Measurements from ENCODE around the gene HNRNPA2B1.

Gene HNRNPA2B1

DNA sequence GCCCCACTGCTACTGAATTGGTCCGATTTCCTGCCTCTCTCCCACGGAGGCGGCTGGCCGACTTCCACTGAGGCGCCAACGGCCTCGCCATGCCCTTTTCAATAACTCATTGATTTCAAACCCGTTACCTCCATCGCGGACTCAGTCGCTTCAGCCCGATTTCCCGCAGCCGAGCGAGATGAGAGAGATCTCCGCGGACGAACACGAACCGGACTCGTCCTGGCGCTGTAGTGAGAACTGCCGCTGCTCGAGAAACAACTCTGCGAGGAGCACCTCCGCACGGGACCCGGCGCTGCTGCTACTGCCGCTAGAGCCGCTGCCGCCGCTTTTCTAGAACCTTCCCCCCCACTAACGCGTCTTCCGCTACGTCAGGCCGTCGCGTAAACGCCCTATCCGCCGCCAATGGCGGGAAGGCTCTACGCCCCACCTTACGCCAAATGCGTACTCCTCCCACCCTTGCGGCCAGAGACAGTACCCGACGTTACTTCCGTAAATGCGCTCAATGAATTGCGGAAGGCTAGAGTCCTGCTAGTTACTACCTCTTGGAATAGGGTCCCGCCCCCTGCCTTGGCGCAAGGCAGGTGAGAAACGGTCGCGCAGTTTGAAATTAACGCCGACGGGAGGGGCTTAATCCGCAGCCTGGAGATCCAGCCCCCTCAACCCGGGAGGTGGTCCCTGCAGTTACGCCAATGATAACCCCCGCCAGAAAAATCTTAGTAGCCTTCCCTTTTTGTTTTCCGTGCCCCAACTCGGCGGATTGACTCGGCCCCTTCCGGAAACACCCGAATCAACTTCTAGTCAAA, at the start of gene HNRNPA2B1:
Gene HNRNPA2B1, minus strand, starts transcription at position 303 of the 803 bp plus-strand sequence. Its CDS starts 169 bp downstream, at position 134.
- in situ Hi-C loops (cut with MboI; ENCODE audit: low sequenced_read_pairs), result loop anchor here (25.0 kb wide), 1 partner anchor 137 kb away; no protein-coding TSS in a partner anchor

DNA sequence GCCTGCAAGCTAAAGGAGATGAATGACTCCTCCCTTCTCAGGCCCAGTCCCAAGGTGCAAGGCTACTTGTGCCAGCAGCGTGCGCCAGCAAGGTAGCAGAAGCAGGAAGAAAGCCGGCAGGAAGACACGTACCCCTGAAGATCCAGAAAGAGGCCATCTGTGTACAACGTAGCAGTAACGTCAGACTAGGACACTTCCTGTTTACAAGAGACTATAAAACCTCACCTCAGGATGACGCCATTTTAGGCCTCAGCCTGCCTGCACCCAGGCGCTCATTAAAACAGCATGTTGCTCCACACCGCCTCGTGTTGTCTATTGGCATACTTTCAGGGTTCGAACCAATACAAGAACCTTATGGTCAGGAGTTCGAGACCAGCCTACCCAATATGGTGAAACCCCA, 49.7 kb upstream of the HNRNPA2B1 start:
- in situ Hi-C loops (cut with MboI; ENCODE audit: low sequenced_read_pairs), result no loop called here

DNA sequence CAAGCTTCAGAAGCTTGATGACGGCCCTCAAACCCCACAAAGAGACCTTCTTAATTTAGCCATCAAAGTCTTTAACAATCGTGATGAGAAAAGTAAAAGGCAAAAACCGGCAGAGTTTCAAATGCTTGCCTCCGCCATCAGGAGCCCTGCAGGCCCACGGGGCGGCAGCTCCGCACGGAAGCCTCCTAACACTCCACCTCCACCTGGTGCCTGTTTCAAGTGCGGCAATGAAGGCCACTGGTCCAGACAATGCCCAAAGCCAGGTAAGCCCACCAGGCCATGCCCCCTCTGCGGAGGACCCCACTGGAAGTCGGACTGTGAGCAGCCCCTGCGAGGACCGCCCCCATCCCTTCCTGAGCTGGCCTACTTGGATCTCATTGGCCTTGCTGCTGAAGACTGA, 44.6 kb upstream of the HNRNPA2B1 start:
- in situ Hi-C loops (cut with MboI; ENCODE audit: low sequenced_read_pairs), result no loop called here

DNA sequence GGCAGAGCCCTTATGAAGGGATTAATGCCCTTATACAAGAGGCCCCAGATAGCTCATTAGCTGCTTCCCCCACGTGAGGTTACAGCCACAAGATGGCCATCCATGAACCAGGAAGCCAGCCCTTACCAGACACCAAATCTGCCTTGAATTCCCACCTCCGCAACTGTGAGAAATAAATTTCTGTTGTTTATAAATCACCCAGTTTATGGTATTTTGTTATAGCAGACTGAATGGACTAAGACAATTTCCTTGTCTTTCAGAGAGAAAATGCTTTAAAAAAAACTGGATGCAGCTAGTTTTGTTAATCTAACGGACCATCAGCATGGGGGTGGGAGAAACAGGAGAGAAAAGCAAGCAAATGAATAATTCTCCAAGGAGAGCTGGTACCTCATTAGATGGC, 37.5 kb upstream of the HNRNPA2B1 start:
- in situ Hi-C loops (cut with MboI; ENCODE audit: low sequenced_read_pairs), result no loop called here

DNA sequence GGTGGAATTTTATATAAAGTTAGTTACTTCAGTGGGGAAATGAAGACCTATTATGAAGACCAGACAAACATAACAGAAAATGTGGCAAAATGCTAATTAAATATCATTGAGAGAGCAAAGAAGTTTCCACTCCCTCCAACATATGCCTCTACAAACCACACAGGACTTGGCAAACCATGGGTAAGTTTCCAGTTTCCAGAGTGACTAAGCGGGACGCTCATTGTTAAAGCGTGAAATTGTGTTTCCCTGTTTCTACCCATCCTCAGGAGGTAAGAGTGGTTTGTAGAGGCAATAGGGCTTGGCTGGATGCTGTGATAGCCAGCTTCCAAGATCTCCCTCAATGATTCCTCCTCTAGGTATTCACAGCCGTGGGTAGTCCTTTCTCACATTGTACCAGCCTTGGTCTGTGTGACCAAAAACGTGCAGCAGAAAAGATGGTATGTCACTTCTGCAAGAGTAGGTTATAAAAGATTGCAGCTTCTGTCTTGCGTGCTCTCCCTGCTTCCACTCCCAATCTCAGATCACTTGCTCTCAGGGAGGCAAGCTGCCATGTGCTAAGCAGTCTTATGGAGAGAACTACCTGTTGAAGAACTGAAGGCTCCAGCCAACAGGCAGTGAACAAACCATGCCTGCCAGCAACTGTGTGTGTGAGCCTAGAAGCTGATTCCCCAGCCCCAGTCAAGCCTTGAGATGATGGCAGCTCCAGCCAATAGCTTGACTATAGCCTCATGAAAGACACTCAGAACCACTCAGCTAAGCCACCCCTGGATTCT, 36.7 kb upstream of the HNRNPA2B1 start:
- in situ Hi-C loops (cut with MboI; ENCODE audit: low sequenced_read_pairs), result no loop called here

DNA sequence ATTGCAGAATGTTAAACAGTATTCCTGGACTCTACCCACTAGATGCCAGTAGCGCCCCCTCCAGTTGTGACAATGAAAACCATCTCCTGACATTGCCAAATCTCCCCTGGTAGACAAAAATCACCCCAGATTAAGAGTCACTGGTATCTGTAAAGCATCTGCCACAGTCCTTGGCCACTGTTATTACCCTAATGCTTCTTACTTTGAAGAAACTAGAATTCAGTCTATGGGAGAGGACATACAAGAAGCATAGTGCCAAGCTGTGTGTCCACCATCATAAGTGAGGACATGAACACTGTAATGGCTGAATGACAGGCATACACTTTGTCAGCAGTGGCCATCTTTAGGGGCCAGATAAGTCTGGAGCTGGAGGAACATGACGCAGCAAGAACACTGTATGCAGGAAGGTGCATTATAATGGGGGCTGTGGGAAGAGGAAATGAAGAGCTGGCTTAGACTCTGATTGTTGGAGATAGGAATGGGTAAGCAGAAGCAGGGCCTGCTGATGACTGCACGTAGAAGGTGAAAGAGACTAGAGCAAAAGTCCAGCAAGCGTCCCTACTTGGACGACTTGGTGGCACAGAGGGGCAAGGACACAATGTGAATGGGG, 33.5 kb upstream of the HNRNPA2B1 start:
- in situ Hi-C loops (cut with MboI; ENCODE audit: low sequenced_read_pairs), result no loop called here

DNA sequence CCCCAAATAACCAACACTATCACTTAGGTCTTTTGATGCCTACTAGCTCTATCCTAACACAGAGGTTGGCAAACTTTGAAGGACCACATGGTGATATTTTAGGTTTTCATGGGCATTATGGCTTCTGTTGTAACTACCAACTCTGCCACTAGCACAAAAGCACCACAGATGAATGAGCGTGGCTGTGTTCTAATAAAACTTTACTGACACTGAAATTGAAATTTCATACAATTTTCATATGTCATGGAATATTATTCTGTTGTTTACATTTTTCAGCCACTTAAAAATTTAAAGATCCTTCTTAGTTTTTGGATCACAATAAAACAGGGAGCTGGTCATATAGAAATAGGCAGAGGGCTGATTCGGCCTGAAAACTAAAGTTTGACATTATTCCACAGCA, 27.4 kb upstream of the HNRNPA2B1 start:
- in situ Hi-C loops (cut with MboI; ENCODE audit: low sequenced_read_pairs), result no loop called here

DNA sequence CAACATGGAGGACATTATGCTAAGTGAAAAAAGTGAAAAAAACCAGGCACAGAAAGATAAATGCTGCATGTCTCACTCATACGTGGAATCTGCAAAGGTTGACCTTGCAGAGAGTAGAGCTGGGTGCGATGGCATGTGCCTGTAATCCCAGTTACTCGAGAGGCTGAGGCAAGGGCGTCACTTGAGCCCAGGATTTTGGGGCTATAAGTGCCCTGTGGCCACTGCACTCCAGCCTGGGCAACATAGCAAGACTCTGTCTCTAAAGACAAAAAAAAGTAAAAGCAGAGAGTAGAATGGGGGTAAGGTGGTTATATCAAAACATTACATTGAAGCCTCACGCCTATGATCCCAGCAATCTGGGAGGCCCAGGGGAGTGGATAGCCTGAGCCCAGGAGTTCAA, 23.8 kb upstream of the HNRNPA2B1 start:
- in situ Hi-C loops (cut with MboI; ENCODE audit: low sequenced_read_pairs), result loop anchor here (25.0 kb wide), 1 partner anchor 113 kb away; no protein-coding TSS in a partner anchor

DNA sequence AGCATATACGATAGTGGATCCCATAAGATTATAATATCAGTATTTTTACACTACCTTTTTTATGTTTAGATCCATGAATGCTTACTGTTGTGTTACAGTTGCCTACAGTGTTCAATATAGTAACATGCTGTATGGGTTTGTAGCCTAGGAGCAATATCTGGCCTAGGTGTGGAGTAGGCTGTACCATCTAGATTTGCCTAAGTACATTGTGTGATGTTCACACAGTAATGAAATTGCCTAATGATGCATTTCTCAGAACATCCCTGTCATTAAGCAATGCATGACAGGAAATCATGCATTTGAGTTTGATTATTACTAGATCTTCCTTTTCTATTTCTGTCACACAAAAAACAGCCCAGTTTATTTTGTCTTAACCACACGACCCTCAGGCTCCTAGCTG, 15.5 kb upstream of the HNRNPA2B1 start:
- in situ Hi-C loops (cut with MboI; ENCODE audit: low sequenced_read_pairs), result loop anchor here (25.0 kb wide), 1 partner anchor 121 kb away; no protein-coding TSS in a partner anchor

DNA sequence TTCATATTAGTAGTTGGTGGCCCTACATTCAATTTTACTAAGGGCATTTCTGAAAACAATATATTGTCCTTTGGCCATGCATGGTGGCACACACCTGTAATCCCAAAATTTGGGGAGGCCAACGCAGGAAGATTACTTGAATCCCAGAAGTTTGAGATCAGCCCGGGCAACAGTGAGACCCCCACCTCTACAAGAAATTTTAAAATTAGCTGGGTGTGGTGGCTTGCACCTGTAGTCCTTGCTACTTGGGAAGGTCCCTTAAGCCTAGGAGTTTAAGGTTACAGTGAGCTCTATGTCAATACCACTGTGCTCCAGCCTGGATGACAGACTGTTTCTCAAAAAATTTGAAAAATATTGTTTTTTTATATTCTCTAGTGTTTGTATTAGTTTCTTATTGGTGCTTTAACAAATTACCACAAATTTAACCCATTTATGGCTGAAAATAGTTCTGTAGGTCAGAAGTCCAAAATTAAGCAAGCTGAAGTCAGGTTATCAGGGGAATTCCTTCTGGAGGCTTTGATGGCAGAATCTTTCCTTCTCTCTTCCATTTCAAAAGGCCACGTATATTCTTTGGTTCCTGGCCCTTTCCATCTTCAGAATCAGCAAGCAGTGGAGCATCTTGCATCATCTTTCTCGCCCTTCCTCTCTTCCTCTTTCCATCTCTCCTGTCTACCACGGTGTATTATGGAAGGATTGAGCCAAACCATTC, 13.4 kb upstream of the HNRNPA2B1 start:
- in situ Hi-C loops (cut with MboI; ENCODE audit: low sequenced_read_pairs), result loop anchor here (25.0 kb wide), 1 partner anchor 123 kb away; no protein-coding TSS in a partner anchor

DNA sequence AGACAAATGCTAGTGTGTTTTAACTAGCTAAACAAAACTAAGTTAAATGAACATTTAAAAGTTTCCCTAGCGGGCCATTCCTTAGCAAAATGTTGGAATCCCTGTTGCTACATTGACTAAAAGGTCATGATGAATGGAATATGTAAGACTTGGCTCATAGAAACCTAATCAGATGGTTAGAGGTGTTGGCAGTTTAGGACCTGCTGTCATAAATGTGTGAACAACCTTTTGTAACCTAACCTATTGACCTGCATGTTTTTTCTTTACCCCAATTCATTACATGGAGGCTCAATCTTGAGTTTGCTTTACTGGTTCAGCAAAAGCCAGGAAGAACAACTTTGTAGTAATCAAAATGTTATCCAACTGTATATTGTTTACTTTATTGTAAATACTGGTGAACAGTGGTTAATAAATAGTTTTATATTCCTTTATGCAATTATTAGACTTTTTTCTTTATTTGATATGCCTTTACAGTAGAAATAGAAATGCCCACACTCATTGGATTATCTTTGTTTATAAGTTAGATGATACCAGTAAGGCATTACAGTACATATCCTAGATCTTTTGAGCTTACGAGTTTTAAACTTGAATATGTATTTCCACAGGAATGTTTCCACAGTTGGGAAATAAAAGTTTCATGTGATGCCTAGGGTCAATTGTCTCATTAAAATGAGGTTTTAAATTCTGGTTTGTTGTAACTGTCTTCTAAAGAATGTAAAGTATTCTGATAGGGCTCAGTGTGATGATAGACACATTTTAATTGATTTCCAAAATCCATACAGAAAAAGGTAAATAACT, 12.6 kb upstream of the HNRNPA2B1 start:
- in situ Hi-C loops (cut with MboI; ENCODE audit: low sequenced_read_pairs), result loop anchor here (25.0 kb wide), 1 partner anchor 124 kb away; no protein-coding TSS in a partner anchor

DNA sequence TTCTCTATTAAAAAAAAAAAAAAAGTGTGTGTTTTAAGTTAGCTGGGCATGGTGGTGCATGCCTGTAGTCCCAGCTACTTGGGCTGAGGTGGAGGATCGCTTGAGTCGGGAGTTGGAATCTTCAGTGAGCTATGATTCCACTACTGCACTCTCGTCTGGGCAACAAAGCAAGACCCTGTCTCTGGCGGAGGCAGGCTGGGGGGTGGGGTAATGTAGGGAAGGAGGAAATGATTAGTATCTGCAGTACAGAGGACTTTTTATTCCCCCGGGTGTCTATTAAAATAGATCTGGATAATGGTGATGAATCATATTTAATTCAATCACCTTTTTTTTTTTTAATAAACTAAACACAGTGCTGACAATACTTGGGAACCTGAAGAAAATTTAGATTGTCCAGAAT, 7.5 kb upstream of the HNRNPA2B1 start:
- in situ Hi-C loops (cut with MboI; ENCODE audit: low sequenced_read_pairs), result loop anchor here (25.0 kb wide), 1 partner anchor 129 kb away; no protein-coding TSS in a partner anchor

DNA sequence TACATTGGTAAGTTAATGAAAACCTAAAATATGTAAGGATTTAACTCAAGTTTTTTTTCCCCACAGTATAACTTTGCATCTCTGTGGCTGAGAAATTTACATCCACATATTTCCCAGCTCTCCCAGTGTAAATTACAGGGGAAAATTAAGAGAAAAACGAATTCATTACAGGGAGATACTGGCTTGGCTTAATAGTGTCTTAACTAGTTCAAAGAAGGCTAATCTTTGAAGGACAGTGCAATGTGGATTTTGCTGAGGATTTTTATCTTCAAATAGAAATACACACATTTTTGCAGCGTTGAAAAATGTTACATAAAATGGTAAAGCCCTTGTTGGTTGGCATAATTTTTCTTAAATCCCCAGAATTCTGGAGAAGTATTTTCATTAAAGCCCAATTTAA, 2.5 kb upstream of the HNRNPA2B1 start:
- in situ Hi-C loops (cut with MboI; ENCODE audit: low sequenced_read_pairs), result loop anchor here (25.0 kb wide), 1 partner anchor 134 kb away; no protein-coding TSS in a partner anchor

DNA sequence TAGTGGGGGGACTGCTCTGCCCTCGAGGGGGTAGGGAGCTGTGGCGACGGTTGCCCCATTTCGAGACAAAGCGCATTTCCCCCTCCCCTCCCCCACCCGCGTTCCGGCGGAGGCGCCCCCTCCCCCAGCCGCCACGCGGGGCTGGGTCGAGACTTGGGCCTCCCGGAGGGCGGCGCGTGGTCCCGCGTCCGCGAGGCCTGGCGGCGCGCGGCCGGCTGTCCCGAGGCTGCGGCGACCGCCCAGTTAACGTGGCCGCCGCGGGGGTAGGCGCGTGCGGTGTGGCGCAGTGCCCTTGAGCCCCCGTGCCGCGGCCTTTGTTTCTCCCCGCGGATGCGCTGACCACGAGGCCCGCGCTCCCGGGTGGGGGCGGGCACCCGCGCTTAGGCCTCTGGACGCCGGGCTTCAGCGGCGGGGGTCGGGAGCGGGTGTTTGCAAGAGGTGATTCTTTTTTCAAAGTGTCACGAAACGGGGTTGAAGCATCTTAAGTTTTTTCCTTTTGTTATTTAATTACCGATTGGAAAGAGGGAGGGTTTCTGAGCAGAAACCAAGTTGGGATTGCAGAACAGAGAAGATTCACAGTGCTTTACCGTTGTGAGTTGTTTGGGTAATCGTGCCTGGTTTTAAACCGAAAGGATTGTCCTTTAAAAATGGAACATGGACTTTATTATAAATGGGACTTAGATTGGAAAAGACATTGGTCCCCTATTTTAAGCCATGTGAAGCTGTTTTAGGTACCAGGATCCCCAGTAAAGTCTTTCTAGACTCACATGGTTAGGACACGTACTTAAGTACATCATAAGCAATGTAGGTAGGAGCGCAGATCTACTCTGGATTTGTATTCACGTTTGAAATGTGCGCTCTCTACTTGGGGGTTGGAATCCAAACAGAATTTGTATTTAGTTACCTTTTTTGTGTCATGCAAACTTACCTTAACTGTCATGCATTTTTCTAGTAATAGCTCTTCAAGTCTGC, 1.8 kb upstream of the HNRNPA2B1 start:
- in situ Hi-C loops (cut with MboI; ENCODE audit: low sequenced_read_pairs), result loop anchor here (25.0 kb wide), 1 partner anchor 135 kb away; no protein-coding TSS in a partner anchor

DNA sequence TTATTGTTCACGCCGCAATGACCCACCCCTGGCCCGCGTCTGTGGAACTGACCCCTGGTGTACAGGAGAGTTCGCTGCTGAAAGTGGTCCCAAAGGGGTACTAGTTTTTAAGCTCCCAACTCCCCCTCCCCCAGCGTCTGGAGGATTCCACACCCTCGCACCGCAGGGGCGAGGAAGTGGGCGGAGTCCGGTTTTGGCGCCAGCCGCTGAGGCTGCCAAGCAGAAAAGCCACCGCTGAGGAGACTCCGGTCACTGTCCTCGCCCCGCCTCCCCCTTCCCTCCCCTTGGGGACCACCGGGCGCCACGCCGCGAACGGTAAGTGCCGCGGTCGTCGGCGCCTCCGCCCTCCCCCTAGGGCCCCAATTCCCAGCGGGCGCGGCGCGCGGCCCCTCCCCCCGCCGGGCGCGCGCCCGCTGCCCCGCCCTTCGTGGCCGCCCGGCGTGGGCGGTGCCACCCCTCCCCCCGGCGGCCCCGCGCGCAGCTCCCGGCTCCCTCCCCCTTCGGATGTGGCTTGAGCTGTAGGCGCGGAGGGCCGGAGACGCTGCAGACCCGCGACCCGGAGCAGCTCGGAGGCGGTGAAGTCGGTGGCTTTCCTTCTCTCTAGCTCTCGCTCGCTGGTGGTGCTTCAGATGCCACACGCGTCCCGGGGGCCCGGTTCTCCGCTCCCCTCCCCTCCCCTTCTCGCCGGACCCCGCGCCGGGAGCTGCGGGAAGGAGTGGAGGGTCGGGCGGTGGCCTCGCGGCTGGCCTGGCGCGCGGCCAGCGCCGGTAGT, 887 bp upstream of the HNRNPA2B1 start, which contains the start of gene CBX3:
Gene CBX3, plus strand, starts transcription at position 499 of the 772 bp plus-strand sequence. CDS start 1,254 bp downstream, outside the sequence.
- in situ Hi-C loops (cut with MboI; ENCODE audit: low sequenced_read_pairs), result loop anchor here (25.0 kb wide), 1 partner anchor 136 kb away; no protein-coding TSS in a partner anchor

DNA sequence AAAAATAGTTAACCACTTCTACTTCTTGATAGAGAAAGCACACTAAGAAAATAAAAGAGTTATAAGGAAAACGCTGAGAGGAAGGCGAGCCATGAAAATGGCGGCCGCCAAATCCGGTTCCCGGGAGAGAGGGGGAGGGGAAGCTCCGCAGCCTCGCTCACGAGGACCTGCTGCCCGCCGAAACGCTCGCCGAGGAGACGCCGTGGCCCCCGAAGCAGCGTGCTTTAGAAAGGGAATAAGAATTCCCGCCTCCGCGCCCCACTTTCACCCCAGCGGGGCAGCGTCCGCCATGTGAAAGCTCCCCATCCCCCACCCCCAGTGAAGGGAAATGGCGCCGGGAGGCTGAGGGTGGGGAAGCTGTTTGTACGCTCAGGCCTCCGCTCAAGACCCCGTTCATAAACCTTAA, 505 bp downstream of the HNRNPA2B1 start:
- in situ Hi-C loops (cut with MboI; ENCODE audit: low sequenced_read_pairs), result loop anchor here (25.0 kb wide), 1 partner anchor 137 kb away; no protein-coding TSS in a partner anchor

DNA sequence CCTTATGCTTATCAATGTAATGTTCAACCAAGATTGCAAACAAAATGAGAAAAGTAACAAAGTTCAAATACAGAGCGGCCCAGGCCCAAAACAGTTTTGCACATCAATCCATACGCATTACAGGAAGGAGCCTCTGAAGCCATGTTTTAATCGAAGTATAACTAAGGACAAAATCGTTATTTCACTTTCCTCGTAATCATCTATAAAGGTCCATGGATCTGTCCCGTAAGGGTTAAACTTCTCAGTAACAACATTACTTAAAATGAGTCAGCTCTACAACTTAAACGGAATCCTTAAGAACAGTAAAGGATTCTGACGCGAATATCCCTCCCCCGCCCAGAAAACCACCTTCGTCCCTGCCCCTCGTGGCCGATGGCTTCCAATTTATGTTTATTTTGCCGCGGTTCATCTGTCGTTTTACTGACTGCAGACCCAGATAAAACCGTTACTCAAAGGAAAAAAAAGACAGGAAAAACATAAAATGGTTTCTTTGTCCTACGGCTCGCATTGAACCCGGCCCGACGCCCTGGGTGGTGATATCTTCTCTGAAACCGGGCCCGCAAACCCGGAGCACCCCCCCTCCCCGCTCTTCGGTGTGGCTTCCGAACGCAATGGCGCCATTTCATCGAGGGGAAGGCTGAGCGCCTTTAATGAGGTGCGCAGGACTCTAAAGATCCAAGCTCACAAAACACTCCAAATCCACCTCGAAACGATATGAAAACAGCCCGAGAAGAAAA, 1.1 kb downstream of the HNRNPA2B1 start:
- in situ Hi-C loops (cut with MboI; ENCODE audit: low sequenced_read_pairs), result loop anchor here (25.0 kb wide), 2 partner anchors 112 to 138 kb away; no protein-coding TSS in a partner anchor

All from HL-60/S4 treated with retinoic acid at 250 ng/mL for 4 days and 3 days (cell line).